ENCODE data around the gene BBS9.

- TF ChIP-seq, protein P1, sequence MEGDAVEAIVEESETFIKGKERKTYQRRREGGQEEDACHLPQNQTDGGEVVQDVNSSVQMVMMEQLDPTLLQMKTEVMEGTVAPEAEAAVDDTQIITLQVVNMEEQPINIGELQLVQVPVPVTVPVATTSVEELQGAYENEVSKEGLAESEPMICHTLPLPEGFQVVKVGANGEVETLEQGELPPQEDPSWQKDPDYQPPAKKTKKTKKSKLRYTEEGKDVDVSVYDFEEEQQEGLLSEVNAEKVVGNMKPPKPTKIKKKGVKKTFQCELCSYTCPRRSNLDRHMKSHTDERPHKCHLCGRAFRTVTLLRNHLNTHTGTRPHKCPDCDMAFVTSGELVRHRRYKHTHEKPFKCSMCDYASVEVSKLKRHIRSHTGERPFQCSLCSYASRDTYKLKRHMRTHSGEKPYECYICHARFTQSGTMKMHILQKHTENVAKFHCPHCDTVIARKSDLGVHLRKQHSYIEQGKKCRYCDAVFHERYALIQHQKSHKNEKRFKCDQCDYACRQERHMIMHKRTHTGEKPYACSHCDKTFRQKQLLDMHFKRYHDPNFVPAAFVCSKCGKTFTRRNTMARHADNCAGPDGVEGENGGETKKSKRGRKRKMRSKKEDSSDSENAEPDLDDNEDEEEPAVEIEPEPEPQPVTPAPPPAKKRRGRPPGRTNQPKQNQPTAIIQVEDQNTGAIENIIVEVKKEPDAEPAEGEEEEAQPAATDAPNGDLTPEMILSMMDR (IDR thresholded peaks at IDR 0.05) = no peak
- TF ChIP-seq POLR2A (IDR thresholded peaks at IDR 0.05) = no peak
- TF ChIP-seq POLR2AphosphoS5 (IDR thresholded peaks at IDR 0.05) = no peak
- no peak for TF ChIP-seq EP300 (IDR thresholded peaks at IDR 0.05)
These were observed 451.9 kb downstream of the BBS9 start for GRCh38 chr7:33581236-33581635.
